Cortex of kidney (tissue), 1 donor: ENCODE measurements around the gene LYPD1.
"Not testable (repeated sequence)": the region's sequence is repeated elsewhere in the genome, so short reads cannot be mapped to it uniquely, and the experiment has no call there.

Experiments used
- DNase-seq: peaks from one replicate; lab custom pipeline; 2025; lab: John Stamatoyannopoulos, UW

The LYPD1 gene, protein sequence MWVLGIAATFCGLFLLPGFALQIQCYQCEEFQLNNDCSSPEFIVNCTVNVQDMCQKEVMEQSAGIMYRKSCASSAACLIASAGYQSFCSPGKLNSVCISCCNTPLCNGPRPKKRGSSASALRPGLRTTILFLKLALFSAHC

GRCh38 chr2:132669908-132670495, at the start of gene LYPD1:
Gene LYPD1, minus strand, starts transcription at chr2:132670205. Its CDS starts 273 bp downstream, at chr2:132669932.
- no peak for DNase-seq

- DNase-seq: no peak
Measured at GRCh38 chr2:132719480-132719879, 49.5 kb upstream of the LYPD1 start.

- no peak for DNase-seq
Measured at GRCh38 chr2:132716954-132717353, 46.9 kb upstream of the LYPD1 start.

DNA sequence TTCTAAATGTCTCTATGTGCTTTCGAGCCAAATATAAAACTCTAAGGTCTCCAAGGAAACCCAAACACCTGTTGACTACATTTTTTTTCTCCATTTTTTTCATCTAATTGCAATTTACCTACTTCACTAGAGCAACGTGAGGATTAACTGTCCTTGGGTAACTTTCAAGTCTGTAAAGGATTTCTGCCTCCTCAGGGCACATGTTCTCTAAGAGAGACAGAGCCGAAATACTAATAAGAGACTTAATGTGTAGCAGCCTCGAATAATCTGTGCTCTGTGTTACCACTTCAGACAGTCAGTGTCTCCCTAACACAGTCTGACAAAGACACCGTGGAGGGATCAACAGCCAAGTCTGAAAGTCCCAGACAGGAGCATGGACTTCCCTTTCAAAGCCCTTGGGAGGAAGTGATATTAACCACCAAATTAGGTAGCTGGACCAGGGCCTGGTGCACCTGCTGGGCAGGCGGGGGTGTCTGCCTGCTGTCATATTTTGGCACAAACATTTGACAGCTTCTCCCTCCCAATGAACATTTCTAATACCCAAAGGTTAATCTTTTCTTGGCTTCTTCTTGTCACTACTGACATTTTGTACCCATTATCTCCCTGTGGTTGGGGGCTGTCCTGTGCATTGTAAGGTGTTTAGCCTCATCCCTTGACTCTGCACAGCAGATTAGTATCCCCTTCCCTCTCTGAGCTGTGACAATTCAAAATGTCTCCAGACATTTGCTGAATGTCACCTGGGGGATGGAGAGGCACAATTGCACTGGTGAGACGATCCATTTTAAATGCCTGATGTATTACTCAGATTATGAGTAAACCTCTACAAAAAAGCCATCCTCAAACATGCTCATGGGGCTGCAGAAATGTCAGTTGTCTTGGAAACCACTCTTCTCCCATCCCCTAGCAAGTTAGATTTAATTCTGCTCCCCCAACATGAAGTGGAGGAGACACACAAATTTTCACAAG, 45.7 kb upstream of the LYPD1 start:
- no peak for DNase-seq

DNA sequence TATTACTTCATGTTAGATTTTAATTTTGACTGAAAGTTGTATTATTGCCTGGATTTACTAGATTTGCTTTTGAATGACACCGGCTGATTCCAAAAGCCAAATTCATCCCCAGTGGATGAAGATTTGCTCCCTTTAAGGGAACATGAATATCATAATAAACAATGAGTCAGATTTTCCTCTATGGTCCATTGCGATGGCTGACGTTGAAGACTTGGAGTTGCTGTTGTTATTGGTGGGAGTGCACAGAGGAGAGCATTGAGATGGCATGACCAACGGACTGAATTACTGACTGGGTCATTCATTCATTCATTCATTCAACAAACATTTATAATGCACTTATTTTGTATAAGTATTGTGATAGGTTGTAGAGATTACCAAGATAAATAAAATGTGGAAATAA, 33.4 kb upstream of the LYPD1 start:
- no peak for DNase-seq

GRCh38 chr2:132701810-132702209, 31.8 kb upstream of the LYPD1 start:
- no peak for DNase-seq

DNA sequence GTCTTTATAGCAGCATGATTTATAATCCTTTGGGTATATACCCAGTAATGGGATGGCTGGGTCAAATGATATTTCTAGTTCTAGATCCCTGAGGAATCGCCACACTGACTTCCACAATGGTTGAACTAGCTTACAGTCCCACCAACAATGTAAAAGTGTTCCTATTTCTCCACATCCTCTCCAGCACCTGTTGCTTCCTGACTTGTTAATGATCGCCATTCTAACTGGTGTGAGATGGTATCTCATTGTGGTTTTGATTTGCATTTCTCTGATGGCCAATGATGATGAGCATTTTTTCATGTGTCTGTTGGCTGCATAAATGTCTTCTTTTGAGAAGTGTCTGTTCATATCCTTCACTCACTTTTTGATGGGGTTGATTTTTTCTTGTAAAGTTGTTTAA, 29.8 kb upstream of the LYPD1 start:
- not testable (repeated sequence) for DNase-seq

- DNase-seq: not testable (repeated sequence)
Measured at GRCh38 chr2:132698347-132698746, 28.3 kb upstream of the LYPD1 start.

DNA sequence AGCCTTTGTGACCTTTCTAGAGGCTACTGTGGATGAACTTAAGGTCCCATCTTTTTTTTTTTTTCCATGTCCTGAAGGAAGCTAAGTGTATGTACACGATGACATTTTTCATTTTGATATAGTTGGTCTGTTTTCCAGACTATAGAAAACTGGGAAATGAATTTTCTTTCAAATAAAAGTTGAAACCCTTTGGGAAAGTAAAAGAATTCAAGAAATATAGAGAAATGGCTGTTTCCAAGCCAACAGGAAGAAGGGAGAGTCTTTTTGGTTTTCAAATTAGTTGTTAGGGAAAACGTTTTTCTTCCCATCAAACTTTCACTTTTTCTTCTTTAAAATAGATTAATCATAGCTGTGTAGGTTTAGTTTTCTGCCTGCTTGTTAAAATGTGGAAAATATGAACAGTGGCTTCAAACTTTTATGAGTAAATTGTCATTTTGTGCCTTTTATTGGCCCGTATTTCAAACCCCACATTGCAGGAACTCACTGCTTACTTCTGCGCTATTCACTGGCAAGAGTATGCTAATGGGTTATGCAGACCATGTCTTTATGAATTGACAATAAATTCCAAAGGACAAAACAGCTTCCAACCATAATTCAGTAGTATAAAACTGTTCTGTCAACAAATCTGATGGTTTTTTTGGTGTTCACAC, 27.7 kb upstream of the LYPD1 start:
- DNase-seq: no peak

DNA sequence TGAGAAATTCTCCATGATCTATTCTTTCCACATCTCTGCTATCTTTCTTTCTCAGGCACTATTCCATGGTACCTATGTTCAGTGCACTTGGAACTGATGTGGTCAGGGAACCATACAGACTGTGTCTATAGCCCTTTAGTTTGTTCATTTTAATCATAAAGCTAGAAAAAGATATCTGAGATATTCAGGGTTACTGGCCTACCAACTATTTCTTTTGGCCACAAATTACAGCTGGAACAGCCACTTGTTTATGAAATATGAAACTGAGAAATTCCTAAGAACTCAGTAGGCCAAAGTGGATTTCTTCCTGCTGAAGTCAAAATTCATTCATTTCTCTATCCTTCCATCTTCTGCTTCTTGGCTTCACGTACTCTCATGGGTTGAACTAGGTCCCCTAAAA, 22.8 kb upstream of the LYPD1 start:
- no peak for DNase-seq

GRCh38 chr2:132691556-132691955, 21.6 kb upstream of the LYPD1 start:
- no peak for DNase-seq

DNA sequence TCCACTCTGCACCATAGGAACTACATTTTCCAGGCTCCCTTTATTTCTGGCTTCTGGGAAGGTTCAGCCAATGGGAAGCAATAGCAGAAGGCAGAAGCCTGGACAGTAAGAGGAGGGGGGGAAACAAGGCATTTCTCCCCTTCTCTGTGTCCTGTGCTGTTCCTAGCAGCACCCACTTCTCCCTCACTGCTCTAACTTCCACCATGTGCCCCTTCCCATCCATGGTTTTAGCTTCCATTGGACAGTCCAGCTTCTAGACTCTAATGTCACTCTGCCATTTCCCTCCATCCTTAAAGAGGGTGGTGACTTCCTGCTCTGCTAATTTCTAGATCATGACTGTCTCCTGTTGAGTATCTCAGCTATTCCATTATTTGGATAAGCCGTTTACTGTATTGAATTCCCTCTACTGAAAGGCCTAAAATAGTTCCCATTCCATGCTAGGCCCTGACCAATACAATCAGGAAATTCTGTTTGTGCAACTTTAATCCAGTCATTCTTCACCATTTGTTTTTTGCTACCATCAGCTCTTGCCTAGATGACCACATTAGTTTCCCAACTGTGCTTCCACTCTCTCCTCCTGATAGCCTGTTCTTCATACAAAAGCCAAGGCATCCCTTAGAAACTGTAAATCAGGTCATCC, 20.8 kb upstream of the LYPD1 start:
- DNase-seq: no peak

DNA sequence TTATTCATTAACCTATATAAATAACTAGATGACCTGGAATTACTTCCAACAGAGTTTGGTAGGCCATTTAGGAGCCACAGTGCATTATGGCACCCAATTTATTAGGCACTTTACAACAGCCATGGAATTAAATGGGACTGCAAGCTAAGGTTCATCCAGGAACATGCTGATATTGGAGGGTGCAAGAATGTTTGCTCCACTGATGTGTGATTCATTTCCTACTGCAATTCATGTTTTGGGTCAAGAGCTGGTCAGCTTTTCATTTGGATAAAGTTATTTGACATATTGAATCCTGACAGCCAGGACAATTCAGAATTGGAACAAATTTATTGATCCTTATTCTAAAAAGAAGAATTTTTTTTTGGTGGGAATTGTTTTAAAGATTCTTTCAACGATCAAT, 11.8 kb upstream of the LYPD1 start:
- no peak for DNase-seq

GRCh38 chr2:132680544-132680943, 10.5 kb upstream of the LYPD1 start:
- no peak for DNase-seq

DNA sequence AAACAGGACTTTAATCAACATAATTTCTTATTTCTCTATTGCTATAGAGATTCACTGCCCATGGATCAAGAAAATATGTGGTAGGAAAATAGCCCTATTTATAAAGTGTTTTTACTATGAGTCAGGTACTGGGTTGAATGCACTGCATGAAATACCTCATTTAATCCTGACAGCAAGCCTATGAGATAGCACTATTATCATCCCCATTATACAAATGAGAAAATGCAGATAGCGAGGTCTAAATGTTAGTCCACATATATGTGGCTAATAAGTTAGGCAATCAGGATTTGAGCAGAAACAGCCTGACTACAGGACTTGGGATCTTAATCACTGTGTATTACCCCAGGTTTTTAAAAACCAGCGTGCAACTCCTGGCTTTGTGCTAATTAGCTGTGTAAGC, 8.5 kb upstream of the LYPD1 start:
- DNase-seq: no peak

DNA sequence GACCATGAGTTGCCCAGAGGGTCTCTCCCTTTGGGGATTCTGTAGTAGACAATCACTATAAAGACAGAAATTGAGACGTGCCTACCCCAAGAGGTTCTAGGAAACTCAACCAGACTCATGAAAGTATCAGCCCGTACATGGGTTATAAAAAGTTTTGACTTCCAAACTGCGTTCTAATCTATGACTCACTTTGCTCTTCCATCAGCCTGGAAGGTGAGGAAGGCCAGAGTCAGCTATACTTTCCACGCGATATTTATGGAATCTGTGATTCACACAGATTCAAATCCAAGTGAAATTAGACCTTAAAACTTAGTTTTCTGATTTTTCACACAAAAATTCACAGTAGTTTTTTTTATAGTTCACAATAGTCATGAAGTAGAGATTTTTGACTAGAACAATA, 7.7 kb upstream of the LYPD1 start:
- no peak for DNase-seq

DNA sequence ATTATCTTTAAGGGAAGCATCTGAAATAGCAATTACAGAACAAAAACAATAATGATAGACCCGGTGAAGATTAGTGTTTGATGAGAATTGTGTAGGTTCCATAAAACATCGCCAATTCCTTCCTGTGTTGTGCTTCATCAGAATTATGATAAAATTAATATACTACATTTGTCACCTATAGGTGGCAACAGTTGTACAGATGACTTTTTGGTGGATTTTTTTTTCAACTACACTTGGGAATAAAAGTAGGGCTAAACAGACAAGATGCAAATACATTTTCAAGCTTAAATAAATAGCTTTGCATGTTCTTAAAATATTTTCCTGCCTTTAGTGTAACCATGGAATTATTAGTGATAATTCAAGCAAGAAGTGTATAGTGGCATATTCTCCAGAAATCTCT, 7.0 kb upstream of the LYPD1 start:
- no peak for DNase-seq

DNA sequence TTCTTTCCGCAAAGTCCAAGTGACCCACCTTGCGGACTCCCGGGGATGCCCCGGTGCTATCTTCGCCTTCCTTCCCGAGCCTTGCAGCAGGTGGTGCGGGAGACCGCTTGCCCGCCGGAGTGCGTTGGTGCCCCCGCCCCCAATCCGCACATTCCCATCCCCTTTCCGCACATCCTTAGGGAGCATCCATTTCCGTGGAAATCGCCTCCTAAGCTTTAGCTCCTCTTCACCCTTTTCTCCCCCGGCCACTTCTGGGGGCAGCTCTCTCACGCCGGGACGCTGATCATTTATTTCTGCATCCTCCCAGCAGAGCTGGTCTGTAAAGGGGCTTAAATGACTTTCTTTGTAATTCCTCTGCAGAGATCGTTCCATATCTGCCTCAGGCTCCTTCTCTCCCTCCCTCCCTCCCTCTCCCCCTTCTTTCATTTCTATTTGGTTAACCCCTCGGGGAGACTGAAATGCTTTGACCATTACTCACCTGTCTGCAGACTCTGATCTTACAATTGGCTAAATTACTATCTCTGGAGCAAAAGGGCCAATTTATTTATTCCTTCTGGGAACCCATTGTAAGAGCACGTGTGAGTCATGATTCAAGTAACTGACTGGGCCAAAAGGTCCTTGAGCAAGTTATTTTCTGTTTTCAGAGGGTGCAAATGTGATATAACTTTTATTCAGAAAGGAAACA, 1.3 kb upstream of the LYPD1 start:
- no peak for DNase-seq

DNA sequence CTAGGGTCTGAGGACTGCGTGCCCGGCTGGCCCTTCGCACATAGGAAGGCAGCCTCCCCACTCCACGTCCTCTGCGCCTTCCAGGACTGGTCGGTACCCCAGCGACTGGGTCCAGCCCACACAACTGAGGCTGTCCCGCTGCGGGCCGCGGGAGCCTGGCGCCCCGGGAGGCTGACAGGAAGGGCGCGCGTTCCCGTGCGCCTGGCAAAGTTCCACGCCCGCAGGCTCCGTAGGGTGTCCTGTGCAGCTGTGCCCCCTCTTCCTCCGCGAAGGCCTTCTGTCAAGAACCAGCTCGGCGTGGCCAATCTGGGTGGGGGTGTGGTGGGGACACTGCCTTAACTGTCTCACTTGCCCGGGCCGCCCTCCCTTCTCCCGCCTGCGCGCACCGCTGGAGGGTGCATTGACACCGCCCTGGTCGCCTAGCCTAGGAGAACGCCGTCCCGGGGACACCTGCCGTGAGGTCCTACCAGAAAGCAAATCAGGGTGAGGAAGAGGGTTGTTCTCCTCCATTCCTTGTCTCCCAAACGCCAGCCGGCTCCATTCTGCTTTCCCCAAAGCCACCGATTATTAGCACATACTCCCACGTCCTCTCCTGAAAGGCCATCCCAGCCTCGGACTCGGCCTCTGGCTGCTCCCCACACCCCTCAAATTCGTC, 618 bp upstream of the LYPD1 start:
- no peak for DNase-seq

- no peak for DNase-seq
Measured at GRCh38 chr2:132668987-132669907, 758 bp downstream of the LYPD1 start.
